Activated CD8-positive, alpha-beta memory T cell treated with anti-CD3 and anti-CD28 coated beads for 36 hours (primary cell): ENCODE measurements around the gene LAD1. TPM values are rescaled to one million over a fixed set of nuclear protein-coding genes. Genes with fewer than 3 reads are reported as not detected.

Experiments used
- CTCF ChIA-PET: fragments of 350-600 bp; sonication (Branson Sonifier 250); formaldehyde crosslinking; loops from one replicate; lab custom pipeline; 2021; ENCODE audit warnings: antibody characterized with exemption; lab: Charles Lee
- POLR2A ChIA-PET: fragments of 350-600 bp; sonication (Branson Sonifier 250); formaldehyde crosslinking; loops from one replicate; lab custom pipeline; 2021; ENCODE audit warnings: antibody characterized with exemption; lab: Charles Lee
- total RNA-seq, 2 experiments: library from RNA; stranded (reverse); gene quantifications; one replicate each; pipeline ENCODE4 v1.2.3, GENCODE V29; 2021

Gene LAD1
- total RNA-seq, 2 experiments from 2014 or later = not detected

GRCh38 chr1:201357636-201358348 lies 41.3 kb downstream of the LAD1 start:
- CTCF ChIA-PET = interaction anchor here (2.1 kb wide), 1 partner anchor 10 kb away, joined by 4 read pairs; no protein-coding TSS in a partner anchor

GRCh38 chr1:201357211-201357610 lies 41.9 kb downstream of the LAD1 start:
- ChIA-PET POLR2A (interaction anchor here (0.5 kb wide), 1 partner anchor 858 kb away, joined by 4 read pairs; no protein-coding TSS in a partner anchor), CTCF (no interaction called here)

More at GRCh38 chr1:201357636-201358348, 41.3 kb downstream of the LAD1 start:
- POLR2A ChIA-PET = no interaction called here

GRCh38 chr1:201356701-201357100 lies 42.4 kb downstream of the LAD1 start:
- ChIA-PET POLR2A (interaction anchor here (0.5 kb wide), 1 partner anchor 858 kb away, joined by 4 read pairs; no protein-coding TSS in a partner anchor), CTCF (no interaction called here)

- ChIA-PET POLR2A (no interaction called here), CTCF (no interaction called here)
Observed at GRCh38 chr1:201356236-201356635, 42.9 kb downstream of the LAD1 start.

GRCh38 chr1:201355471-201355870 lies 43.7 kb downstream of the LAD1 start:
- ChIA-PET CTCF (no interaction called here), POLR2A (no interaction called here)

GRCh38 chr1:201354901-201355295 lies 44.2 kb downstream of the LAD1 start:
- ChIA-PET POLR2A (no interaction called here), CTCF (no interaction called here)

GRCh38 chr1:201354151-201354900 lies 44.8 kb downstream of the LAD1 start:
- CTCF ChIA-PET = no interaction called here
- POLR2A ChIA-PET = no interaction called here

GRCh38 chr1:201353186-201353940 lies 45.8 kb downstream of the LAD1 start:
- CTCF ChIA-PET = interaction anchor here (1.4 kb wide), 1 partner anchor 8 kb away, joined by 3 read pairs; no protein-coding TSS in a partner anchor
- POLR2A ChIA-PET = no interaction called here

GRCh38 chr1:201351617-201352016 lies 47.5 kb downstream of the LAD1 start:
- ChIA-PET POLR2A (no interaction called here), CTCF (no interaction called here)

GRCh38 chr1:201350884-201351283 lies 48.2 kb downstream of the LAD1 start:
- CTCF ChIA-PET = no interaction called here
- POLR2A ChIA-PET = no interaction called here

GRCh38 chr1:201350361-201350725 lies 48.8 kb downstream of the LAD1 start:
- ChIA-PET CTCF (interaction anchor here (1.0 kb wide), 1 partner anchor 35 kb away, joined by 3 read pairs; no protein-coding TSS in a partner anchor), POLR2A (no interaction called here)

GRCh38 chr1:201349092-201349491 lies 50.0 kb downstream of the LAD1 start:
- ChIA-PET POLR2A (no interaction called here), CTCF (interaction anchor here (1.4 kb wide), 2 partner anchors 33 to 66 kb away, joined by 3 read pairs; no protein-coding TSS in a partner anchor)

GRCh38 chr1:201348211-201348566 lies 50.9 kb downstream of the LAD1 start:
- ChIA-PET POLR2A (no interaction called here), CTCF (interaction anchor here (1.1 to 1.4 kb wide), 4 partner anchors 10 to 65 kb away, joined by 3 to 4 read pairs (median 3); no protein-coding TSS in a partner anchor)

GRCh38 chr1:201347498-201348210 lies 51.5 kb downstream of the LAD1 start:
- POLR2A ChIA-PET = no interaction called here
- CTCF ChIA-PET = interaction anchor here (1.1 to 1.4 kb wide), 4 partner anchors 11 to 65 kb away, joined by 3 to 4 read pairs (median 3); no protein-coding TSS in a partner anchor

- ChIA-PET CTCF (no interaction called here), POLR2A (no interaction called here)
Observed at GRCh38 chr1:201346987-201347386, 52.1 kb downstream of the LAD1 start.

- ChIA-PET CTCF (interaction anchor here (1.3 kb wide), 1 partner anchor 92 kb away, joined by 3 read pairs; no protein-coding TSS in a partner anchor), POLR2A (interaction anchor here (0.6 kb wide), 1 partner anchor 18 kb away, joined by 4 read pairs; no protein-coding TSS in a partner anchor)
Observed at GRCh38 chr1:201346337-201346939, 52.7 kb downstream of the LAD1 start.

GRCh38 chr1:201345081-201345355 lies 54.1 kb downstream of the LAD1 start:
- CTCF ChIA-PET = interaction anchor here (1.3 kb wide), 1 partner anchor 91 kb away, joined by 3 read pairs; no protein-coding TSS in a partner anchor

GRCh38 chr1:201344206-201345080 lies 54.7 kb downstream of the LAD1 start:
- ChIA-PET CTCF (no interaction called here), POLR2A (no interaction called here)

More at GRCh38 chr1:201345081-201345355, 54.1 kb downstream of the LAD1 start:
- POLR2A ChIA-PET = no interaction called here
